ENCODE measurements around the gene INSL3. TPM values are rescaled to one million over a fixed set of nuclear protein-coding genes. Genes with fewer than 3 reads are reported as not detected.

INSL3 gene
- total RNA-seq = not detected in 3 replicates
- long read RNA-seq = 0 reads

- Mint-ChIP-seq H3K36me3 (ENCODE audit: low read depth) (no peaks in the 10 kb centered on the region), H3K4me1 (ENCODE audit: low read depth) (no peaks in the 10 kb centered on the region), H3K9me3 (ENCODE audit: low read depth) (no peaks in the 10 kb centered on the region), H3K4me3 (ENCODE audit: unreplicated experiment) (no peak within 1 kb of the TSS), H3K27ac (ENCODE audit: unreplicated experiment) (no peak within 1 kb of the TSS), H3K27me3 (ENCODE audit: low read depth) (peaks cover 12% of the 10 kb centered on the region)
- TF ChIP-seq CTCF (IDR thresholded peaks at IDR 0.05) = no peak
- no peak for DNase-seq (ENCODE audit: low spot score)
These were observed at the start of gene INSL3 for GRCh38 chr19:17821190-17821589. Gene INSL3 (minus strand): TSS chr19:17821519. CDS start chr19:17821506, 13 bp downstream.

GRCh38 chr19:17869114-17869608 is 47.8 kb upstream of the INSL3 start:
- Mint-ChIP-seq H3K9me3 (ENCODE audit: low read depth) (no peaks in the 10 kb centered on the region), H3K36me3 (ENCODE audit: low read depth) (peaks cover 3% of the 10 kb centered on the region), H3K27ac (ENCODE audit: unreplicated experiment) (no peak overlapping the region), H3K4me3 (ENCODE audit: unreplicated experiment) (no peak overlapping the region), H3K4me1 (ENCODE audit: low read depth) (no peaks in the 10 kb centered on the region), H3K27me3 (ENCODE audit: low read depth) (peaks cover 25% of the 10 kb centered on the region)
- no peak for DNase-seq (ENCODE audit: low spot score)
- no peak for TF ChIP-seq CTCF (IDR thresholded peaks at IDR 0.05)

- Mint-ChIP-seq H3K36me3 (ENCODE audit: low read depth) (peaks cover 7% of the 10 kb centered on the region), H3K4me1 (ENCODE audit: low read depth) (peaks cover under 1% of the 10 kb centered on the region), H3K27ac (ENCODE audit: unreplicated experiment) (no peak overlapping the region), H3K27me3 (ENCODE audit: low read depth) (peaks cover 25% of the 10 kb centered on the region), H3K9me3 (ENCODE audit: low read depth) (no peaks in the 10 kb centered on the region), H3K4me3 (ENCODE audit: unreplicated experiment) (no peak overlapping the region)
- DNase-seq (ENCODE audit: low spot score) = no peak
- no peak for TF ChIP-seq CTCF (IDR thresholded peaks at IDR 0.05)
These were observed 47.4 kb upstream of the INSL3 start for GRCh38 chr19:17868669-17869068.

GRCh38 chr19:17866964-17867486 is 45.7 kb upstream of the INSL3 start:
- Mint-ChIP-seq H3K9me3 (ENCODE audit: low read depth) (no peaks in the 10 kb centered on the region), H3K4me3 (ENCODE audit: unreplicated experiment) (no peak overlapping the region), H3K4me1 (ENCODE audit: low read depth) (peaks cover 4% of the 10 kb centered on the region), H3K27ac (ENCODE audit: unreplicated experiment) (no peak overlapping the region), H3K36me3 (ENCODE audit: low read depth) (peaks cover 13% of the 10 kb centered on the region), H3K27me3 (ENCODE audit: low read depth) (peaks cover 19% of the 10 kb centered on the region)
- TF ChIP-seq CTCF (IDR thresholded peaks at IDR 0.05) = no peak
- DNase-seq (ENCODE audit: low spot score) = no peak

GRCh38 chr19:17866312-17866963 is 45.1 kb upstream of the INSL3 start:
- no peak overlapping the region for H3K27ac Mint-ChIP-seq (ENCODE audit: unreplicated experiment)
- no peak for DNase-seq (ENCODE audit: low spot score)
- peaks cover 8% of the 10 kb centered on the region for H3K4me1 Mint-ChIP-seq (ENCODE audit: low read depth)
- peaks cover 14% of the 10 kb centered on the region for H3K36me3 Mint-ChIP-seq (ENCODE audit: low read depth)
- H3K27me3 Mint-ChIP-seq (ENCODE audit: low read depth) = peaks cover 17% of the 10 kb centered on the region
- no peak for TF ChIP-seq CTCF (IDR thresholded peaks at IDR 0.05)
- H3K9me3 Mint-ChIP-seq (ENCODE audit: low read depth) = no peaks in the 10 kb centered on the region
- no peak overlapping the region for H3K4me3 Mint-ChIP-seq (ENCODE audit: unreplicated experiment)

All from chondrocyte (in vitro differentiated cells).